ENCODE data around the gene AGAP1.

AGAP1 gene

DNA sequence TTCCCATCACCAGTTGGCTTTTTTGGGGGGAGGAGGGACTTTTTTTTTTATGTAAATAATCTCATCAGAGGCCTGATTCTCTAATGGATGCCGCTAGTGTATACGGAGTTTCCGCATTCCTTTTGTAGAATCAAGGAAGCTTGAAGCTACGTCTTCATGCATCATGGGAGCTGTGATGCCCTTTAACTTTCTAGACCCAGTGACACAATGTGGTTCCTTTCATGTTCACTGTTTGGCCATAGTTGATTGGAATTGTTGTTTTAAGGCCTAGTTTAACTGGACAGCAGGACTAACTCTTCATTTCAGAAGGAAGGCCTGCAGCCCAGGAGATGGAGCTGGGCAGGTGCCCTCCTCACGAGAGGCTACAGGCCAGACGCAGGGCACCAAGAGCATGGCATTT, 287.9 kb downstream of the AGAP1 start:
- DNase-seq, result no peak

DNA sequence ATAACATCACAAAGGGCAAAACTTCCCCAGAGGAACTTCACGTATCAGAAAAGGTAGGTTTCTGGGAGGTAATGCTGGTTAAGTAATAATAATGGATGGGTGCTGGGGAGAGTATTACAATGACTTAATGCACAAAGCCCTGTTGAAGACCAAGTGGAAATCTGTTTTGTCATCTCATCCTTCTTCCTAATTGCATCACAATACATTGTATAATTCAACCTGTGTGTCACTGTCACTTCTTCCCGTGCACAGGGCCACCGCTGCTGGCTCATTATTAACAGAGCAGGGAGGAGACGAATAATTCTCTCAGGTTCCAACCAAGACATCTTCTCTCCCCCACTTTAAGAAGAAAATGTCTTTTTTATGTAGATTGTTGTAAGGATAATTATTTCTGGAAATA, 290.9 kb downstream of the AGAP1 start:
- no peak for DNase-seq

DNA sequence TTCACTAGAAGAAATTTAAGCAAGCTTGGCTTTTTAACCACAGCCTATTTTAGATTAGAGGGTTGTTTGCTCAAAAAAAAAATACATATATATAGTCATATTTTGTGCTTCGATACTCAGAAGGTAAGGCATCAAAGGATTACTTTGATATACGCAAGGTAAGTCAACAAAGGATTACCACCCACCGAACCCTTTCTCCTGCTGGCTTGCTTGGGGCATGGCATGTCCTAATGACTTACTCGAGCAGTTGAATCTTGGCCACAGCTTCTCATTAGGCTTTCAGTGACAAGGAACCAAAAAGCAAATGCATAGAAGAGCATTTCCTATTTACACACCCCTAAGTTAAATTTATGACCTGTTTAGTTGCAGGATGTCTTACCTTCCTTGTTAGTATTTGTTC, 295.7 kb downstream of the AGAP1 start:
- DNase-seq, result no peak

DNA sequence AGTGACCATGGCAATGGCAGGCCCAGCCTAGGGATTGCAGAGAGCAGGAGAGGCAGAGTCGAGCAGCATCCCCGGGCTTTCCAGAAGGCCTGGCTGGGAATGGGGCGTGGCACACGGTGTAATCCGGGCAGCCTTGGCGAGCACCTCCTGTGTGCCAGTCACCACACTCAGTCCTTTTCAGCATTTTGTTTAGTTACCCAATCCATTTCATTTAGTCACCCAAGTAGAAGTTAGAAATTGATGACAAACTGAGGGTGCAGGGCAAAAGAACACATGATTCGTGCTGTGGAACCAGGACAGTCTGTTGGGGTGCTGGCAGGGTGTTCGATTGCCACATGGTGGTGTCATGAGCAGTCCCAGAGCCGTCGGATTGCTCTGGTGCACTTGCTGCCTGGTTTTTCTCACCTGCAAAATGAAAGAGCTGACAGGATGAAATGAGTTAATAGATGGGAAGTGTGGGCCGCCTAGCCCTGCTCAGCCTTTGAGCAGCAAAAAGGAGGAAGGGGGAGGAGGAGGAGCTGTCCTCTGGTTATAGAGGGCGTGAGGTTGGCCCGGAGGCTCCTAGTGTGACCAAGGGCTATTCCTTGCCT, 299.4 kb downstream of the AGAP1 start:
- DNase-seq, result peak; percentile 24

GRCh38 chr2:235799281-235799680, 305.4 kb downstream of the AGAP1 start:
- no peak for DNase-seq

- DNase-seq, result no peak
These were observed 308.7 kb downstream of the AGAP1 start for GRCh38 chr2:235802542-235802941.

DNA sequence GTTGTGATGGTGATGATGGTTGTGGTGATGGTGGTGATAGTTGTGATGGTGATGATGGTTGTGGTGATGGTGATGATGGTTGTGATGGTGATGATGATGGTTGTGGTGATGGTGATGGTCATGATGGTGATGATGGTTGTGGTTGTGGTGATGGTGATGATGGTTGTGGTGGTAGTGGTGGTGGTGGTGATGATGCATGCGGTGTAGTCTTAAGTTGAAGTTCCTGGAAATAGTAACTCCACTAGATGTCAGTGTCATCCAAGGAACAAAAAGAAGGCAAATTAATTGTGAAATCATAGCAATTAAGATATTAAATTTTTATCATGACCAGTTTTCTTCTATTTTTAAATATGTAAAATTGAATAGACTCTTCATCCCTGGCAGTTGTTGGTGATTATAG, 309.2 kb downstream of the AGAP1 start:
- no peak for DNase-seq

DNA sequence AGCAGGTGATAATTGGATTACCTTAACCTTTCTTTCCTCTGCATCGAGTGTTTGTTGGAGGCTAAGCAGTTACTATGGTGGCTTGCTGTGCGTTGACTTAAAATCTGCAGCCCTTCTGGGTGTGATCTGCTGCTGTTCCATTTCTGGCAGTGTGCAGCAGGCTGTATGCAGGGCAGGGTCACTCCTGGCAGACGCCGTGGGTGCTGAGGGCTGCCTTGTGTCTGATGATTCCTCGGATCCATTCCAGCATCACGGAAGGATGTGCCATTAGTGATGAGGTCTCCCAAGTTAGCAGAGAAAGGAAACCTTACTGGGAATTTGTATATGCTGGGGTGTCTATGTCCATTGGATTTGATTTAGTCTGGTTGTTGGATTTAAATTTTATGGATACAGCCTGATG, 310.8 kb downstream of the AGAP1 start:
- no peak for DNase-seq

- DNase-seq, result peak; percentile 67
These were observed 313.3 kb downstream of the AGAP1 start for GRCh38 chr2:235806986-235807750.

- no peak for DNase-seq
These were observed 314.5 kb downstream of the AGAP1 start for GRCh38 chr2:235808366-235808765.

GRCh38 chr2:235810252-235810651, 316.4 kb downstream of the AGAP1 start:
- peak; percentile 28 for DNase-seq

DNA sequence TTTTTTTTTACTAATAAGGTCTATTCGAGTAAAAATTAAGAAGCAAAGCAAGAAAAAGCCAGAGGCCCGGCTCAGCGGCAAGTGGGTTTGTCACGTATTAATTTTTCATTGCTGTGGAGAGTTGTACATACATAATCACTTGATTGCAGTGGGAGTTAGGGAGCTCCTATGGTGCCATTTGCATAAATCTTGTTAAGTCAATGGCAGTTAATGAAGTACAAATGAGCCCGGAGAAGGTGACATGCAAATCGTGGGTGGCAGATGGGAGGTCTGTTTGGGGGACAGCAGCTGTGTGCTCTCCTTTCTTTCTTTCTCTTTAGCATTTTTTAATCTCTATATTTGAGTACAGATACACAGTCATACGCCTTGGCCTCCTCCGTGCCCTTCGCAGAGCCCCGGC, 317.0 kb downstream of the AGAP1 start:
- no peak for DNase-seq

GRCh38 chr2:235811446-235812184, 317.8 kb downstream of the AGAP1 start:
- no peak for DNase-seq

GRCh38 chr2:235812185-235812665, 318.4 kb downstream of the AGAP1 start:
- peak; percentile 50 for DNase-seq

DNA sequence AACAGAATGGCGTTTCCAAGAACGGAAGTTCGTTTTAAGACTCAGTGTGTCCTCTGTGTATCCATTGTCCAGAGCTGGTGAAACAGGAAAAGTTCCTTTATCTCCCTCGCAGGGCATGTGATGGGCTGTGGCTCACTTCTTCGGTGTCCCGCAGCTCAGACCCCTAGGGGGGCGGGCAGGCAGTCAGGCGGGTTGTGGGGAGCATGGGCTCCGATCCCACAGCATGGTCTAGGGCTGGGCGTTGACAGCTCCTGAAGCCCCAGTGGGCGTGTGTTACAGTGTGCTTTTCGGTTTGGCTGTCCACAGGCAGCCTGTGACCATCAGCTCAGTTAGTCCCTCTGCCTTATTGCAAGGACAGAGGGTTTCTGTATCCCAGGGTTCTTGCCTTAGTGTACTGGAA, 319.6 kb downstream of the AGAP1 start:
- DNase-seq, result no peak

DNA sequence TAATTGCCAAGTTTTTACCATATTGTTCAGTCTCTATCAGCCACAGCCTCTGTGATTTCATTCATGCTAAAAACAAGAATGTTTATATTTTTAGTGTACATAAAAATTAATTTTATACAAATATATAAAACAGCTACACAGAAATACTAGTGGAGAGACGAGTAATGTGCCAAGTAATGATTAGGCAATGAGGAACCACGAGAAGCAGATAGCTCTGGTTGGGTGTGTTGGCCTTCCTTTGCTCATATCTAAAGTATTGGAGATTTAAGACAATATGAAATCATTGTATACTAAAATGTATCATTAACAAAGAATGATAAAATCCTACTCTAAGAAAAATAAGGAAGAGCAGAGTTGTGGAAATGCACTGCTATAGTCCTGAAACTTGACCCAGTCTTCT, 326.7 kb downstream of the AGAP1 start:
- no peak for DNase-seq

DNA sequence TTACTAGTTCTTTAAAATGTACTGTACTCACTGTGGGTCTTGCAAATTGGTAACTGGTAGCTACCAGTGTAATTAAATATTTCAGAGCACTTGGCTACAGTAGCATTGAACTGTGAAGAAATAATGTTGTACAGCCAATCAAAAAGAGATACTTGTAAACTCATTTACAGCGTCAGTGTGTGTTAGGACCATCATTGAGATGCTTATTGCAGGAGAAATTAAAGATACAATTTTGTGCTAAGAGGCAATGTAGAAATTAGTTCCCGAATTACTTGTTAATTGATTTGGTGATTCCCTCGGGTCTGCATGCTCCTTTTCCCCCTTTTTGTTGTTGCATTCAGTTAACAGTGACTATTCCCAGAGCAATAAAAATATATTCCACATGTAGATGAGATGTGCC, 330.5 kb downstream of the AGAP1 start:
- no peak for DNase-seq

- no peak for DNase-seq
These were observed 332.1 kb downstream of the AGAP1 start for GRCh38 chr2:235825946-235826345.

DNA sequence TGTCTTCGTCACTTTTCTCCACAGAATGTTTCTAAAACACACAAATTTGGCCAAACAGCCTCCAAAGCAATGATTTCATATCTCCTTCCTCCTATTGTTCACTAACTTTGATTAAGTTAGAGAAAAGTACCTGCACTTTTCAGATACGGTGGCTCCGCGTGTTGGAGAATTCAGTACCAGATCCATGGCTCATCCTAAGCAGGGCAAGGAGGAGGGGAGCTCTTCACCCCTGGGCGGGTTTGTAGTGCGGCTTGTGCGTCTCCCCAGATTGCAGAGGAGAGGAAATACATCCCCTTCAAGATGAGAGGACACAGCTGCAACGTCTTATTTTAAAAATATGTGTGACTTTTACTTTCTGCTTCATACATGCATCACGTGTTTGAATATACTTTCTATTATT, 333.0 kb downstream of the AGAP1 start:
- no peak for DNase-seq

DNA sequence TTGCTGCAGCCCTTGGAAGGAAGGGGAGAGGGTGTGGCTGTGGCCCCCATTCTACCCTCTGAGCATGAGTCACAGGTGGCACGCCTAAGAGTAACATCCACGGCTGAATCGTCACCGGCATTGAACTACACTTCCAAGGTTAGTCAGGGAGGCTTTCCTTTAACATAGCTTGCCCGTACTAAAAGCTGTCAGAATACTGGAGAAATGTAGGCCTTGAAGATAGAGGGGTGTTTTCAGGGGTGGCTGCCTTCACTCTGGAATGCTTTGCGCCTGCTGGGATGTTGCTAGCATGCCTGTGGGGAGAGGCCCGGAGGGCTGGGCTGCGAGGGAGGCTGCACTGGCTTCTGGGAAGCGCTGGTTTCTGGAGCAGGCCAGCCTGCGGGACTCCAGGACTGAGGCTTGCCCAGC, 333.7 kb downstream of the AGAP1 start:
- no peak for DNase-seq

- no peak for DNase-seq
These were observed 335.9 kb downstream of the AGAP1 start for GRCh38 chr2:235829726-235830125.

- no peak for DNase-seq
These were observed 337.9 kb downstream of the AGAP1 start for GRCh38 chr2:235831755-235832154.

DNA sequence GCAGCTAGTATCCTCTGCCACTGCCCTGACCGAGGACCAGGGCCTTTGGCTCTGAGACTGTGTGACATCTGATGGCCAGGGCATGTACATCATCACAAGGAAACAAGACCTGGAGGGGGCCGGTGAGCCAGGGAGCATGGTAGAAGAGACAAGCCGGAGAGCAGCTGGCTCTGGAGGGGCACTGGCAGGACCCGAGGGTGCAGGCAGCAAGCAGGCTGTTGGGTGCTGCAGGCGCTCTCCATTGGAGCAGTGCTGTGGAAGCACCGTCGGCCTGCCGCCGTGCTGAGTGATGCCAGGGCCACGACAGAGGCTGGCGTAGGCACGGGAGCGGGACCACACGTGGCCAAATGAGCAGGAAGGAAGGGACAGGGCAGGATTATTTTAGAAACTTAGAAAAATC, 339.1 kb downstream of the AGAP1 start:
- DNase-seq, result no peak
